Measurements from ENCODE around the gene EPN2.

Gene EPN2

DNA sequence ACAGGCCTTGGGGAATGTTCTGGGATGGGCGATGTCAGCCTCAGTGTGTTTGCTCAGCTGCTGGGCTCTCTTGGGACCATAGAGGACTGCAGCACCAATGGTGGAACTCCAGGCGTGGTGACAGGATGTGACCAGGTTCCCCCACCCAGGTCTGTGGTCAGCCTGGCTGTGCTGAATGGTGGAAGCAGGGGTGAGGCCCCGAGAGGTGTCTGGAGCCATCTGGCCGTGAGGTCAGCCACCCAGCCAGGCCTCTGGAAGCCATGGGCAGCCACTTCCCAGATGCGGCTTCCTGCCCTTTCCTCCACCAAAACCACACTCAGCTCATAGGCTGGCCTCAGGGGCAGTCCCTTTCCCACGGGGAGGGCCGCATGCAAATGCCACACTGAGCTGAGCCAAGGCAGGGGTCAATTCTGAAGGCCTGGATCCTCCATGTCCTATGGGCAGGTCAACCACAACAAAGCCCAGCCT, 133.4 kb downstream of the EPN2 start:
- TF ChIP-seq, protein P1, sequence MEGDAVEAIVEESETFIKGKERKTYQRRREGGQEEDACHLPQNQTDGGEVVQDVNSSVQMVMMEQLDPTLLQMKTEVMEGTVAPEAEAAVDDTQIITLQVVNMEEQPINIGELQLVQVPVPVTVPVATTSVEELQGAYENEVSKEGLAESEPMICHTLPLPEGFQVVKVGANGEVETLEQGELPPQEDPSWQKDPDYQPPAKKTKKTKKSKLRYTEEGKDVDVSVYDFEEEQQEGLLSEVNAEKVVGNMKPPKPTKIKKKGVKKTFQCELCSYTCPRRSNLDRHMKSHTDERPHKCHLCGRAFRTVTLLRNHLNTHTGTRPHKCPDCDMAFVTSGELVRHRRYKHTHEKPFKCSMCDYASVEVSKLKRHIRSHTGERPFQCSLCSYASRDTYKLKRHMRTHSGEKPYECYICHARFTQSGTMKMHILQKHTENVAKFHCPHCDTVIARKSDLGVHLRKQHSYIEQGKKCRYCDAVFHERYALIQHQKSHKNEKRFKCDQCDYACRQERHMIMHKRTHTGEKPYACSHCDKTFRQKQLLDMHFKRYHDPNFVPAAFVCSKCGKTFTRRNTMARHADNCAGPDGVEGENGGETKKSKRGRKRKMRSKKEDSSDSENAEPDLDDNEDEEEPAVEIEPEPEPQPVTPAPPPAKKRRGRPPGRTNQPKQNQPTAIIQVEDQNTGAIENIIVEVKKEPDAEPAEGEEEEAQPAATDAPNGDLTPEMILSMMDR (IDR thresholded peaks at IDR 0.05; ENCODE audit: control extremely low read depth, extremely low read depth, low read depth, missing control alignments) = no peak
- DNase-seq (ENCODE audit: extremely low spot score) = peak; percentile 65
- ChIA-PET POLR2A (interaction anchor here (0.6 kb wide), 1 partner anchor 124 kb away, joined by 8 read pairs; no protein-coding TSS in a partner anchor), CTCF (interaction anchor here (1.1 to 1.3 kb wide), 3 partner anchors 10 to 76 kb away, joined by 3 to 4 read pairs (median 3); no protein-coding TSS in a partner anchor)

- ChIA-PET CTCF (interaction anchor here (1.1 to 1.3 kb wide), 2 partner anchors 9 to 76 kb away, joined by 3 to 4 read pairs; no protein-coding TSS in a partner anchor), POLR2A (interaction anchor here (0.6 kb wide), 1 partner anchor 1669 kb away, joined by 4 read pairs; no protein-coding TSS in a partner anchor)
- TF ChIP-seq, protein P1 (IDR thresholded peaks at IDR 0.05; ENCODE audit: control extremely low read depth, extremely low read depth, low read depth, missing control alignments) = no peak
- DNase-seq (ENCODE audit: extremely low spot score) = no peak
Measured at GRCh38 chr17:19371259-19372010, 134.3 kb downstream of the EPN2 start.

DNA sequence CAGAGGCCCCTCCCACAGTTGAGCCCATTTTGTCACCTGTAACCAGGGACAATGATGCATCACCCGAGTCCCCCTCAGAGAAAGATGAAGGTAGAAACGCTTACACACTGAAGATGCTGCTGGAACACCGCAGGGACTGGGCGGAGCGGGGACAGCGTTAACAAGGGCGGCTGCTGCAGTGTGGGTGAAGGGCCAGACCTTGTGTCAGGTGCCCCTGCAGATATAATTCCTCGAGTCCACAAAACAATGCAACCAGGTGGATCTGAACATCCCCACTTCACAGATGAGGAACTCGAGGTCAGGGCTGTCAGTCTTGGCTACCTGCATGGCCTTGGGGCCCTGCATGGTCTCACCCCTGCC, 134.8 kb downstream of the EPN2 start:
- ChIA-PET CTCF (interaction anchor here (0.7 kb wide), 1 partner anchor 9 kb away, joined by 5 read pairs; no protein-coding TSS in a partner anchor), POLR2A (interaction anchor here (0.6 kb wide), 1 partner anchor 1669 kb away, joined by 4 read pairs; no protein-coding TSS in a partner anchor)
- no peak for DNase-seq (ENCODE audit: extremely low spot score)
- TF ChIP-seq, protein P1 (IDR thresholded peaks at IDR 0.05; ENCODE audit: control extremely low read depth, extremely low read depth, low read depth, missing control alignments) = no peak

DNA sequence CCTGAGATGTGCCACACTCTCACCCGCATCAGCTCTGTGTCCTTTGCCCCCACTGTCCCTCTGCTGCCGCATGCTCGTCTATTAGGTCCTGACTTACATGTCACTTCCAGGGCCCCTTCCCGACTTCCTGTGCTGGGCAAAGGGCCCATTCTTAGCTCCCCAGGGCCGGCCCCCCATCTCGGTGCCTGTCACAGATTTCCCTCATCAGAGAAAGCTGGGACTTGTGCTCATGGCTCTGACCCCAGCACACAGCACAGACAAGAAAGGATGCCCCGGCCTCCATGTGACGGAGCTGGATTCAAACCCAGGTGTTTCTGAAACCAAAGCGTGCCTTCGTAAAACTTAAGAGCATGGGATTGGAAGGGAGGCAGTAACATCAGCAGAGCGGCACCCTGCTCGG, 135.3 kb downstream of the EPN2 start:
- DNase-seq (ENCODE audit: extremely low spot score) = no peak
- ChIA-PET CTCF (interaction anchor here (0.7 kb wide), 1 partner anchor 9 kb away, joined by 5 read pairs; no protein-coding TSS in a partner anchor), POLR2A (interaction anchor here (0.6 kb wide), 1 partner anchor 1668 kb away, joined by 4 read pairs; no protein-coding TSS in a partner anchor)
- TF ChIP-seq, protein P1 (IDR thresholded peaks at IDR 0.05; ENCODE audit: control extremely low read depth, extremely low read depth, low read depth, missing control alignments) = no peak

- TF ChIP-seq, protein P1 (IDR thresholded peaks at IDR 0.05; ENCODE audit: control extremely low read depth, extremely low read depth, low read depth, missing control alignments) = no peak
- CTCF ChIA-PET = interaction anchor here (8.7 kb wide), 1 partner anchor 9 kb away, joined by 121 read pairs; the partner anchor contains the start of gene B9D1
Measured at GRCh38 chr17:19372866-19373504, 135.8 kb downstream of the EPN2 start.

DNA sequence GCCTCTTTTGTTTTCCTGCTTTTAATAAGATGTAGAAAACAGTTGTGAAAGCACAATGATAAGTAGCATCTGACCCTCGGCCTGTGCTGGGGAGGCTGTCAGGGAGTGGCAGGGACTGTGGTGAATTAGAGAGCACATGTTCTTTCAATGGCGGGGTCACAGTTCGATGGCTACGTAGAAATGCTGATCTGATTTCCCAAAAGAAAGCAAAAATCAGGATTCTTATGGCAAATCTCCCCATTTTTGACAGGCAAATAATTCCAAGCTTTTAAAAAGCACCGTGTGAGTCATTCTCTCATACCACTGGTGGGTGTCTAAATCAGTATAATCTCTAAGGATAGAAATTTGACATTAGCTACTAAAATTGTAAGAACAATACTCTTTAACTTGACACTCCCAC, 137.0 kb downstream of the EPN2 start:
- ChIA-PET POLR2A (no interaction called here), CTCF (interaction anchor here (8.7 kb wide), 1 partner anchor 10 kb away, joined by 121 read pairs; the partner anchor contains the start of gene B9D1)
- DNase-seq (ENCODE audit: extremely low spot score) = no peak
- TF ChIP-seq, protein P1 (IDR thresholded peaks at IDR 0.05; ENCODE audit: control extremely low read depth, extremely low read depth, low read depth, missing control alignments) = no peak

More at GRCh38 chr17:19372866-19373504, 135.8 kb downstream of the EPN2 start:
- DNase-seq (ENCODE audit: extremely low spot score) = no peak
- POLR2A ChIA-PET = no interaction called here

Measured in GM10248 (cell line).